K562 (cell line): ENCODE measurements around the gene ZSWIM1. TPM values are rescaled to one million over a fixed set of nuclear protein-coding genes. Genes with fewer than 3 reads are reported as not detected.

Source experiments
- CBFB ChIP-seq: sonication (generic); formaldehyde crosslinking; IDR thresholded peaks from 2 replicates; pipeline ENCODE4 v1.4.0; 2020; ENCODE audit warnings: mild to moderate bottlenecking, missing genetic modification reagents
- CHD4 ChIP-seq: fragments of 200-600 bp; sonication (generic); IDR thresholded peaks from 3 replicates; pipeline ENCODE4 v1.6.1; 2012; ENCODE audit warnings: low read depth, mild to moderate bottlenecking, mixed read lengths, low read length, inconsistent platforms; ENCODE audit not compliant: insufficient read depth, insufficient replicate concordance, poor library complexity, severe bottlenecking
- ETV1 ChIP-seq: fragments of 450-650 bp; conservative IDR thresholded peaks from 2 replicates; pipeline ENCODE4 v1.6.1; 2016; ENCODE audit warnings: missing genetic modification characterization, control low read depth, low read depth, missing compliant biosample characterization
- IFI16 ChIP-seq: fragments of 250-450 bp; sonication (Bioruptor Pico); IDR thresholded peaks from 2 replicates; pipeline ENCODE4 v2.1.2; 2022; ENCODE audit warnings: mild to moderate bottlenecking, inconsistent platforms
- L3MBTL2 ChIP-seq: fragments of 450-650 bp; IDR thresholded peaks from 2 replicates; pipeline ENCODE4 v1.6.1; 2016; ENCODE audit warnings: mild to moderate bottlenecking, moderate library complexity
- MCM2 ChIP-seq: fragments of 450-650 bp; IDR thresholded peaks from 2 replicates; pipeline ENCODE4 v1.6.1; 2017; ENCODE audit warnings: low read depth, mild to moderate bottlenecking
- MEF2D ChIP-seq: conservative IDR thresholded peaks from 2 replicates; pipeline ENCODE4 v1.6.1; 2016; ENCODE audit warnings: low read depth, missing genetic modification characterization, missing compliant biosample characterization
- MTA3 ChIP-seq: fragments of 450-650 bp; formaldehyde crosslinking; IDR thresholded peaks from 2 replicates; pipeline ENCODE4 v1.6.1; 2017; ENCODE audit warnings: mild to moderate bottlenecking, borderline replicate concordance
- NBN ChIP-seq: fragments of 450-650 bp; IDR thresholded peaks from 2 replicates; pipeline ENCODE4 v1.6.1; 2016; ENCODE audit warnings: low read depth, mild to moderate bottlenecking
- RAD21 ChIP-seq, 2 experiments: fragments of 250-450 bp in 1 of 2; fragments of 450-650 bp in 1 of 2; sonication (Bioruptor Pico) in 1 of 2; formaldehyde crosslinking in 1 of 2; IDR thresholded peaks in 1 of 2; conservative IDR thresholded peaks in 1 of 2; 2 replicates each; pipeline versions ENCODE4 v1.4.0 to v1.8.0; 2020 to 2022; ENCODE audit warnings: mild to moderate bottlenecking in 2 of 2, moderate library complexity in 1 of 2
- RBM15 ChIP-seq: fragments of 200-400 bp; formaldehyde crosslinking; IDR thresholded peaks from 2 replicates; pipeline ENCODE4 v1.6.1; 2018; ENCODE audit warnings: mild to moderate bottlenecking, low read length, moderate library complexity; ENCODE audit not compliant: insufficient read depth
- RBM34 ChIP-seq: fragments of 200-400 bp; formaldehyde crosslinking; IDR thresholded peaks from 2 replicates; pipeline ENCODE4 v1.6.1; 2018; ENCODE audit warnings: low read length, borderline replicate concordance; ENCODE audit not compliant: insufficient read depth
- SOX6 ChIP-seq: fragments of 450-650 bp; IDR thresholded peaks from 2 replicates; pipeline ENCODE4 v1.6.1; 2014; ENCODE audit warnings: mild to moderate bottlenecking
- TEAD4 ChIP-seq, 2 experiments: sonication (generic) in 1 of 2; formaldehyde crosslinking in 1 of 2; IDR thresholded peaks; 2 replicates each; pipeline versions ENCODE4 v1.6.1 to v1.8.0; 2012 to 2022; ENCODE audit warnings: borderline replicate concordance in 1 of 2, inconsistent platforms in 1 of 2, low read length in 1 of 2, mild to moderate bottlenecking in 1 of 2, missing genetic modification reagents in 1 of 2
- TRIM28 ChIP-seq: fragments of 450-650 bp; IDR thresholded peaks from 2 replicates; pipeline ENCODE4 v1.6.1; 2017
- ZBTB1 ChIP-seq: sonication (generic); formaldehyde crosslinking; IDR thresholded peaks from 2 replicates; pipeline ENCODE4 v1.8.1; 2023; ENCODE audit warnings: missing genetic modification reagents, low read depth, mild to moderate bottlenecking, borderline replicate concordance
- ZNF121 ChIP-seq: sonication (generic); formaldehyde crosslinking; conservative IDR thresholded peaks from 2 replicates; pipeline ENCODE4 v1.8.0; 2022; ENCODE audit warnings: missing genetic modification reagents
- ZNF175 ChIP-seq: fragments of 200-800 bp; sonication (Bioruptor generic); IDR thresholded peaks from 2 replicates; pipeline ENCODE4 v1.6.1; 2016; ENCODE audit warnings: low read depth, mild to moderate bottlenecking, missing genetic modification characterization, missing compliant biosample characterization
- ZNF197 ChIP-seq: fragments of 200-800 bp; sonication (Bioruptor generic); IDR thresholded peaks from 2 replicates; pipeline ENCODE4 v1.6.1; 2016; ENCODE audit warnings: low read depth, missing genetic modification characterization, missing compliant biosample characterization
- ZNF589 ChIP-seq: fragments of 200-800 bp; sonication (Bioruptor generic); IDR thresholded peaks from 2 replicates; pipeline ENCODE4 v1.6.1; 2016; ENCODE audit warnings: low read depth, missing genetic modification characterization, missing compliant biosample characterization
- polyA plus RNA-seq, 8 experiments: library from polyadenylated mRNA; depleted of rRNA in 4 of 8; stranded (reverse) in 5 of 8; unstranded in 3 of 8; fragments of >200 nt; fragmentation: Nextera tagmentation in 2 of 8; fragmentation: Illumina TruSeq in 1 of 8; extraction: Ambion mirVana in 2 of 8; extraction: Trizol in 1 of 8; gene quantifications; 2 replicates each; pipeline versions ENCODE4 v1.2.1 to v1.2.3, GENCODE V29; 2011 to 2014; ENCODE audit warnings: inconsistent platforms in 1 of 8, missing spikeins in 1 of 8
- total RNA-seq, 7 experiments: library from RNA; depleted of rRNA in 6 of 7; stranded (reverse); fragments of >200 nt in 6 of 7; fragmentation: Illumina TruSeq in 2 of 7; extraction: Trizol in 2 of 7; gene quantifications; 2 replicates each; pipeline versions ENCODE4 v1.2.1 to v1.2.3, GENCODE V29; 2011 to 2021; ENCODE audit warnings: low replicate concordance in 1 of 7
- TF ChIP-seq, protein P1 (sequence below): fragments of 250-450 bp; sonication (Bioruptor Pico); IDR thresholded peaks from 2 replicates; pipeline ENCODE4 v1.4.0; 2020; ENCODE audit warnings: borderline replicate concordance
- TF ChIP-seq, protein P2 (sequence below): sonication (generic); formaldehyde crosslinking; IDR thresholded peaks from 2 replicates; pipeline ENCODE4 v1.8.1; 2023; ENCODE audit warnings: mild to moderate bottlenecking, missing genetic modification reagents
- TF ChIP-seq, protein P3 (sequence below): sonication (generic); formaldehyde crosslinking; IDR thresholded peaks from 2 replicates; pipeline ENCODE4 v1.8.0; 2022; ENCODE audit warnings: mild to moderate bottlenecking, missing genetic modification reagents

Gene ZSWIM1
- total and polyA plus RNA-seq, 9 of the 15 experiments (the other 6 are each of a cell fraction or from before 2014, with no cell fraction given), result 2.5 to 15.6 (median 9.5) TPM

DNA sequence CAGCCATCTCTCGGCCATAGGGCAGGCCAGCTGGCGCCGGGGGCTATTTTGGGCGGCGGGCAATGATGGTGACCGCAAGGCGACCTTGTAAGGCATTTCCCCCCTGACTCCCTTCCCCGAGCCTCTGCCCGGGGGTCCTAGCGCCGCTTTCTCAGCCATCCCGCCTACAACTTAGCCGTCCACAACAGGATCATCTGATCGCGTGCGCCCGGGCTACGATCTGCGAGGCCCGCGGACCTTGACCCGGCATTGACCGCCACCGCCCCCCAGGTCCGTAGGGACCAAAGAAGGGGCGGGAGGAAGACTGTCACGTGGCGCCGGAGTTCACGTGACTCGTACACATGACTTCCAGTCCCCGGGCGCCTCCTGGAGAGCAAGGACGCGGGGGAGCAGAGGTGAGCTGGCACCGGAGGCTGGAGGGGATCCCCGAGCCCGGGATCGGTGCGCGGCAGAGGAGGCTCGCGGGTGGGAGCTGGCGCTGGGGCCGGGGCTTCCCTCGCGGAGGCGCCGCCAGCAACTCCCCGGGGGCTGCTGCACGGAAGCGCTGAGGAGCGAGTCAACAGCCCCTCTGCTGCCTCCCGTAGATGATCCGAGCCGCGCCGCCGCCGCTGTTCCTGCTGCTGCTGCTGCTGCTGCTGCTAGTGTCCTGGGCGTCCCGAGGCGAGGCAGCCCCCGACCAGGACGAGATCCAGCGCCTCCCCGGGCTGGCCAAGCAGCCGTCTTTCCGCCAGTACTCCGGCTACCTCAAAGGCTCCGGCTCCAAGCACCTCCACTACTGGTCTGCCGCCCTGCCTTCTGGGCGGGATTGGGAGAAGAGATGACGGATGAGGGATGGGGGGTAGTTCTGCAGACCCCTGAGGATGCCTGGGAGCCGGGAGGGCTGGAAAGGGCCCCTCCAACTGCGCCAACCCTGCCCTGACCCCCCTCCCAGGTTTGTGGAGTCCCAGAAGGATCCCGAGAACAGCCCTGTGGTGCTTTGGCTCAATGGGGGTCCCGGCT lies 10.3 kb downstream of the ZSWIM1 start, which contains the start of the genes CTSA and NEURL2 (continued):
- TF ChIP-seq L3MBTL2, result peak; percentile 92
- peak; percentile 55 for TF ChIP-seq SOX6
- TF ChIP-seq, protein P1, sequence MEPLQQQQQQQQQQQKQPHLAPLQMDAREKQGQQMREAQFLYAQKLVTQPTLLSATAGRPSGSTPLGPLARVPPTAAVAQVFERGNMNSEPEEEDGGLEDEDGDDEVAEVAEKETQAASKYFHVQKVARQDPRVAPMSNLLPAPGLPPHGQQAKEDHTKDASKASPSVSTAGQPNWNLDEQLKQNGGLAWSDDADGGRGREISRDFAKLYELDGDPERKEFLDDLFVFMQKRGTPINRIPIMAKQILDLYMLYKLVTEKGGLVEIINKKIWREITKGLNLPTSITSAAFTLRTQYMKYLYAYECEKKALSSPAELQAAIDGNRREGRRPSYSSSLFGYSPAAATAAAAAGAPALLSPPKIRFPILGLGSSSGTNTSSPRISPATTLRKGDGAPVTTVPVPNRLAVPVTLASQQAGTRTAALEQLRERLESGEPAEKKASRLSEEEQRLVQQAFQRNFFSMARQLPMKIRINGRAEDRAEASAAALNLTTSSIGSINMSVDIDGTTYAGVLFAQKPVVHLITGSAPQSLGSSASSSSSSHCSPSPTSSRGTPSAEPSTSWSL (CRISPR knock-in tag), result no peak
- TF ChIP-seq ETV1 (tag), result peak; percentile 39; the same call in 1 of the 2 replicates
- TF ChIP-seq ZNF175 (CRISPR knock-in tag), result no peak
- no peak for TF ChIP-seq MCM2
- no peak for TF ChIP-seq TRIM28
- TF ChIP-seq, protein P2, sequence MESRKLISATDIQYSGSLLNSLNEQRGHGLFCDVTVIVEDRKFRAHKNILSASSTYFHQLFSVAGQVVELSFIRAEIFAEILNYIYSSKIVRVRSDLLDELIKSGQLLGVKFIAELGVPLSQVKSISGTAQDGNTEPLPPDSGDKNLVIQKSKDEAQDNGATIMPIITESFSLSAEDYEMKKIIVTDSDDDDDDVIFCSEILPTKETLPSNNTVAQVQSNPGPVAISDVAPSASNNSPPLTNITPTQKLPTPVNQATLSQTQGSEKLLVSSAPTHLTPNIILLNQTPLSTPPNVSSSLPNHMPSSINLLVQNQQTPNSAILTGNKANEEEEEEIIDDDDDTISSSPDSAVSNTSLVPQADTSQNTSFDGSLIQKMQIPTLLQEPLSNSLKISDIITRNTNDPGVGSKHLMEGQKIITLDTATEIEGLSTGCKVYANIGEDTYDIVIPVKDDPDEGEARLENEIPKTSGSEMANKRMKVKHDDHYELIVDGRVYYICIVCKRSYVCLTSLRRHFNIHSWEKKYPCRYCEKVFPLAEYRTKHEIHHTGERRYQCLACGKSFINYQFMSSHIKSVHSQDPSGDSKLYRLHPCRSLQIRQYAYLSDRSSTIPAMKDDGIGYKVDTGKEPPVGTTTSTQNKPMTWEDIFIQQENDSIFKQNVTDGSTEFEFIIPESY (CRISPR knock-in tag), result no peak
- 0 out of 2 replicates have a peak, but pooled peaks have one; percentile 2 for TF ChIP-seq ZNF589
- TF ChIP-seq NBN, result 0 out of 2 replicates have a peak, but pooled peaks have one; percentile 49
- peak; percentile 79 for TF ChIP-seq MTA3
- peak; percentile 63 to 65 for TF ChIP-seq RAD21 (CRISPR knock-in tag; conservative IDR thresholded peaks at IDR 0.05 in 1 of 2, IDR thresholded peaks at IDR 0.05 in 1 of 2)
- no peak for TF ChIP-seq ZBTB1 (CRISPR knock-in tag)
- no peak for TF ChIP-seq ZNF121 (CRISPR knock-in tag)
- no peak for TF ChIP-seq RBM15
- TF ChIP-seq CHD4, result no peak
- TF ChIP-seq, protein P3, sequence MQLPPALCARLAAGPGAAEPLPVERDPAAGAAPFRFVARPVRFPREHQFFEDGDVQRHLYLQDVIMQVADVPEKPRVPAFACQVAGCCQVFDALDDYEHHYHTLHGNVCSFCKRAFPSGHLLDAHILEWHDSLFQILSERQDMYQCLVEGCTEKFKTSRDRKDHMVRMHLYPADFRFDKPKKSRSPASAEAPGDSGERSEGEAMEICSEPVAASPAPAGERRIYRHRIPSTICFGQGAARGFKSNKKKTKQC, result no peak
- no peak for TF ChIP-seq IFI16 (CRISPR knock-in tag)
- TF ChIP-seq RBM34, result no peak
- TF ChIP-seq MEF2D (tag), result peak; percentile 42; the same call in 1 of the 2 replicates
- 0 out of 2 replicates have a peak, but pooled peaks have one; percentile 56 for TF ChIP-seq ZNF197 (CRISPR knock-in tag)
- peak; percentile 79 for TF ChIP-seq CBFB (CRISPR knock-in tag)
- TF ChIP-seq TEAD4 (IDR thresholded peaks at IDR 0.05; ENCODE audit: low read length), result 0 out of 2 replicates have a peak, but pooled peaks have one; percentile 7
- no peak for TF ChIP-seq TEAD4 (CRISPR knock-in tag; IDR thresholded peaks at IDR 0.05; ENCODE audit: borderline replicate concordance)
